Esophagus muscularis mucosa (tissue), 4 donors: ENCODE data around the gene CTU1. TPM values are rescaled to one million over a fixed set of nuclear protein-coding genes. Genes with fewer than 3 reads are reported as not detected.

Experiments
- DNase-seq: peaks from one replicate; pipeline ENCODE4 v3.0.0-alpha.2; 2017; ENCODE audit errors: extremely low spot score
- H3K27ac ChIP-seq, 4 donors: fragments of 200-600 bp; sonication (generic); replicated peaks in 1 of 4; 1 replicate in 3 of 4; 2 replicates in 1 of 4; pipeline ENCODE4 v1.5.1; 2016 to 2019; ENCODE audit warnings: mild to moderate bottlenecking in 1 of 4
- H3K27me3 ChIP-seq, 4 donors: fragments of 200-600 bp; sonication (generic); one replicate each; pipeline versions ENCODE4 v1.5.1 to v1.6.0; 2016 to 2019
- H3K36me3 ChIP-seq, 4 donors: fragments of 200-600 bp; sonication (generic); one replicate each; pipeline ENCODE4 v1.5.1; 2016 to 2019
- H3K4me1 ChIP-seq, 4 donors: fragments of 200-600 bp; sonication (generic); one replicate each; pipeline ENCODE4 v1.5.1; 2016 to 2019
- H3K4me3 ChIP-seq, 4 donors: fragments of 200-600 bp; sonication (generic); 1 replicate in 2 of 4; 2 replicates in 2 of 4; pipeline ENCODE4 v1.5.1; 2016 to 2019; ENCODE audit warnings: mild to moderate bottlenecking in 4 of 4, moderate library complexity in 1 of 4
- H3K9me3 ChIP-seq, 4 donors: fragments of 200-600 bp; sonication (generic); 1 replicate in 3 of 4; 2 replicates in 1 of 4; pipeline ENCODE4 v1.5.1; 2016 to 2019
- EP300 ChIP-seq: sonication (generic); formaldehyde crosslinking; IDR thresholded peaks from one replicate; pipeline ENCODE4 v1.6.1; 2017; ENCODE audit warnings: antibody characterized with exemption
- POLR2A ChIP-seq: fragments of 450-650 bp; IDR thresholded peaks from one replicate; pipeline ENCODE4 v1.6.1; 2017; ENCODE audit warnings: antibody characterized with exemption, moderate library complexity, mild to moderate bottlenecking, low read depth
- POLR2AphosphoS5 ChIP-seq, 2 donors: sonication (generic); formaldehyde crosslinking; IDR thresholded peaks; one replicate each; pipeline ENCODE4 v1.6.1; 2017; ENCODE audit warnings: antibody characterized with exemption in 2 of 2
- WGBS: methylation state at CpG from one replicate; pipeline ENCODE4 v1.1.5; 2018; 5-methylcytosine and 5-hydroxymethylcytosine counted together
- intact Hi-C: fragments of 100-400 bp; cut with DNase I; formaldehyde crosslinking; loops from one replicate; pipeline ENCODE4 v1.15.1; 2023
- total RNA-seq, 4 donors: library from RNA; depleted of rRNA; stranded (reverse); fragments of >200 nt; gene quantifications; one replicate each; pipeline versions ENCODE4 v1.1.0 to v1.2.1, GENCODE V29; 2016
- TF ChIP-seq, protein P1 (sequence below), 3 experiments: fragments of 200-600 bp in 2 of 3; fragments of 450-650 bp in 1 of 3; sonication (generic) in 2 of 3; IDR thresholded peaks; one replicate each; pipeline ENCODE4 v1.5.1; 2017 to 2019; ENCODE audit warnings: antibody characterized with exemption in 3 of 3, mild to moderate bottlenecking in 2 of 3, moderate library complexity in 1 of 3

The CTU1 gene
- total RNA-seq, 4 donors from 2014 or later = 7.1 to 18.9 (median 13.7) TPM

DNA sequence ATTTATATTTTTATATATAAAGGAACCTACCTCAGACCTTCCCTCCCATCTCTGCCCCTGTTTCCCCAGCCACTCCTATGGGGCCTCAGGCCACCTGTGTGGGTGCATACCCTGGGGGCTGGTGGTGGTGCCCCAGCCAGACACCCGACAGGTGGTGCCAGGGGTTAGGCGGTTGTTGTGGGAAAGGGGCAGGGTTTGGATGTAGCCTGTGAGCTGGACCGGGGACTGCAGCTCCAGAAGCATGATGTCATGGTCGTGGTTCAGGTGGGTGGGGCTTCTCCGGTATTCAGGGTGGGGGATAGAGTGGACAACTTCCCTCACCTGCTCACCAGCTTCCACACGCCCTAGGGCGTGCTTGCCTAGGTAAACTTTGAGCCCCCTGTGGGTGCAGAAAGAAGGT is 48.5 kb downstream of the CTU1 start:
- Histone ChIP-seq H3K36me3 (no peaks in the 10 kb centered on the region), H3K9me3 (no peaks in the 10 kb centered on the region), H3K27me3 (peaks cover 0 to 42% (median 1%) of the 10 kb centered on the region in 4 donors), H3K27ac (no peak overlapping the region), H3K4me3 (no peak overlapping the region), H3K4me1 (peaks cover 2 to 3% (median 2%) of the 10 kb centered on the region in 4 donors)
- intact Hi-C loops = no loop called here
- TF ChIP-seq, protein P1, sequence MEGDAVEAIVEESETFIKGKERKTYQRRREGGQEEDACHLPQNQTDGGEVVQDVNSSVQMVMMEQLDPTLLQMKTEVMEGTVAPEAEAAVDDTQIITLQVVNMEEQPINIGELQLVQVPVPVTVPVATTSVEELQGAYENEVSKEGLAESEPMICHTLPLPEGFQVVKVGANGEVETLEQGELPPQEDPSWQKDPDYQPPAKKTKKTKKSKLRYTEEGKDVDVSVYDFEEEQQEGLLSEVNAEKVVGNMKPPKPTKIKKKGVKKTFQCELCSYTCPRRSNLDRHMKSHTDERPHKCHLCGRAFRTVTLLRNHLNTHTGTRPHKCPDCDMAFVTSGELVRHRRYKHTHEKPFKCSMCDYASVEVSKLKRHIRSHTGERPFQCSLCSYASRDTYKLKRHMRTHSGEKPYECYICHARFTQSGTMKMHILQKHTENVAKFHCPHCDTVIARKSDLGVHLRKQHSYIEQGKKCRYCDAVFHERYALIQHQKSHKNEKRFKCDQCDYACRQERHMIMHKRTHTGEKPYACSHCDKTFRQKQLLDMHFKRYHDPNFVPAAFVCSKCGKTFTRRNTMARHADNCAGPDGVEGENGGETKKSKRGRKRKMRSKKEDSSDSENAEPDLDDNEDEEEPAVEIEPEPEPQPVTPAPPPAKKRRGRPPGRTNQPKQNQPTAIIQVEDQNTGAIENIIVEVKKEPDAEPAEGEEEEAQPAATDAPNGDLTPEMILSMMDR (IDR thresholded peaks at IDR 0.05) = no peak
- TF ChIP-seq POLR2AphosphoS5 (IDR thresholded peaks at IDR 0.05) (no peak), POLR2A (no peak), EP300 (no peak)
- 76% methylated on average over 6 of the region's 7 CpGs for WGBS
- DNase-seq = no peak

DNA sequence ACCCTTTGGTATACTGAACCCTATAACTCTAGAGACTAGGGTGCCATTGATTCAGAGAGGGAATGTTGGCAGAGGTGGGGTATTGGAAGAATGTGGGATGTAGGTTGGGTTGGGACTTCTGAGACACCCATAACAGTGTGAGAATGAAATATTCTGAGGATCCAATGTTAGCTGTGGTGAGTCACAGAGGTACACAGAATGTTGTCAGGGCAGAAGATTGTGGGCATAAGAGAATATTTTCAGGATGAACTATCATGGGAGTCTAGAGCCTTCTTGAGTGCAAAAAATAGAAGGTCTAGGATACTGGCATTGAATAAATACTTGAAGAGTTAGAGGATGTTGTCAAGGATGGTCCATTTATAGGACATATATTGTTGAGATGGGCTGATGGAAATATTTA is 52.3 kb downstream of the CTU1 start:
- no peaks in the 10 kb centered on the region for H3K36me3 ChIP-seq
- H3K27me3 ChIP-seq = peaks cover 0 to 42% (median 0%) of the 10 kb centered on the region in 4 donors
- no peaks in the 10 kb centered on the region for H3K4me1 ChIP-seq
- no peak overlapping the region for H3K27ac ChIP-seq
- DNase-seq = no peak
- no peak for TF ChIP-seq POLR2A
- TF ChIP-seq POLR2AphosphoS5 (IDR thresholded peaks at IDR 0.05) = no peak
- TF ChIP-seq, protein P1 (IDR thresholded peaks at IDR 0.05) = no peak
- no peak for TF ChIP-seq EP300
- H3K9me3 ChIP-seq = no peaks in the 10 kb centered on the region
- intact Hi-C loops = no loop called here
- H3K4me3 ChIP-seq = no peak overlapping the region

Other genes starting within 250 kb of the CTU1 start
- not detected for gene KLK2, start 235.0 kb downstream of the CTU1 start, total RNA-seq
- gene KLK4, start 197.0 kb downstream of the CTU1 start, total RNA-seq = not detected
- gene KLK5, start 155.4 kb downstream of the CTU1 start, total RNA-seq = not detected
- not detected for gene KLK6, start 138.8 kb downstream of the CTU1 start, total RNA-seq
- gene KLK7, start 124.5 kb downstream of the CTU1 start, total RNA-seq = under 1 TPM in 2 of 4 donors, not detected in 2; 0.32 to 0.33 TPM
- gene KLK8, start 106.8 kb downstream of the CTU1 start, total RNA-seq = not detected
- not detected for gene KLK10, start 88.7 kb downstream of the CTU1 start, total RNA-seq
- not detected for gene KLK11, start 81.8 kb downstream of the CTU1 start, total RNA-seq
- gene KLK12, start 73.4 kb downstream of the CTU1 start, total RNA-seq = not detected
- gene KLK13, start 43.3 kb downstream of the CTU1 start, total RNA-seq = not detected
- under 1 TPM in 1 of 4 donors, not detected in 3; 0.52 TPM for gene KLK14, start 25.5 kb downstream of the CTU1 start, total RNA-seq
- 1 to 10 TPM; 2.0 to 9.4 (median 3.5) TPM for gene SIGLEC9, start 16.5 kb upstream of the CTU1 start, total RNA-seq
- gene SIGLEC7, start 33.9 kb upstream of the CTU1 start, total RNA-seq = 1 to 10 TPM in 1 of 4 donors, under 1 TPM in 2, not detected in 1; 0.19 to 2.2 (median 0.92) TPM
- gene CD33, start 116.7 kb upstream of the CTU1 start, total RNA-seq = 1 to 10 TPM; 3.0 to 9.9 (median 5.5) TPM
- gene SIGLECL1, start 142.7 kb upstream of the CTU1 start, total RNA-seq = not detected
- under 1 TPM in 1 of 4 donors, not detected in 3; 0.17 TPM for gene IGLON5, start 203.2 kb upstream of the CTU1 start, total RNA-seq
- gene VSIG10L, start 233.7 kb upstream of the CTU1 start, total RNA-seq = 1 to 10 TPM; 1.3 to 3.4 (median 2.2) TPM